WTC11 (cell line): ENCODE data around the gene NQO2. TPM values are rescaled to one million over a fixed set of nuclear protein-coding genes. Genes with fewer than 3 reads are reported as not detected.
"Not testable (repeated sequence)": the region's sequence is repeated elsewhere in the genome, so short reads cannot be mapped to it uniquely, and the experiment has no call there.

Experiments
- ATAC-seq: fragments of 200-7000 bp; cut with Tn5 transposase; 2 replicates; pipeline ENCODE4 v1.10.0; 2021; ENCODE audit warnings: mild to moderate bottlenecking, moderate library complexity
- CTCF ChIA-PET: fragments of 300-600 bp; sonication (Branson Sonifier 250); formaldehyde crosslinking; loops from one replicate; lab custom pipeline; 2021; ENCODE audit warnings: antibody characterized with exemption; lab: Charles Lee
- POLR2A ChIA-PET: fragments of 350-600 bp; sonication (Branson Sonifier 250); formaldehyde crosslinking; loops from one replicate; lab custom pipeline; 2021; ENCODE audit warnings: antibody characterized with exemption; lab: Charles Lee
- DNase-seq: peaks from one replicate; pipeline ENCODE4 v3.0.0; 2021; ENCODE audit warnings: low spot score
- H3K27ac Mint-ChIP-seq: 2 replicates; pipeline ENCODE4 v1.8.0; 2021; ENCODE audit warnings: mixed read lengths
- H3K27me3 Mint-ChIP-seq: 2 replicates; pipeline ENCODE4 v1.8.0; 2021; ENCODE audit warnings: low read depth, mild to moderate bottlenecking, moderate library complexity, mixed read lengths
- H3K36me3 Mint-ChIP-seq: 2 replicates; pipeline ENCODE4 v1.8.0; 2021; ENCODE audit warnings: mixed read lengths
- H3K4me1 Mint-ChIP-seq: 2 replicates; pipeline ENCODE4 v1.8.0; 2022; ENCODE audit warnings: mixed read lengths
- H3K4me3 Mint-ChIP-seq: 2 replicates; pipeline ENCODE4 v1.8.0; 2021; ENCODE audit warnings: mild to moderate bottlenecking, moderate library complexity, mixed read lengths
- H3K9me3 Mint-ChIP-seq: 2 replicates; pipeline ENCODE4 v1.8.0; 2021; ENCODE audit warnings: mixed read lengths
- CBFB ChIP-seq: sonication (generic); formaldehyde crosslinking; IDR thresholded peaks from 2 replicates; pipeline ENCODE4 v1.8.1; 2022; ENCODE audit warnings: mild to moderate bottlenecking, low read depth, missing genetic modification reagents
- CREB1 ChIP-seq: sonication (generic); formaldehyde crosslinking; IDR thresholded peaks from 2 replicates; pipeline ENCODE4 v1.8.0; 2023; ENCODE audit warnings: mild to moderate bottlenecking, missing genetic modification reagents
- FOXK1 ChIP-seq: sonication (generic); formaldehyde crosslinking; IDR thresholded peaks from 2 replicates; pipeline ENCODE4 v1.8.0; 2022; ENCODE audit warnings: mild to moderate bottlenecking, moderate library complexity, missing genetic modification reagents
- JUN ChIP-seq: sonication (generic); formaldehyde crosslinking; IDR thresholded peaks from 2 replicates; pipeline ENCODE4 v1.8.0; 2023; ENCODE audit warnings: mild to moderate bottlenecking, missing genetic modification reagents
- MAX ChIP-seq: sonication (generic); formaldehyde crosslinking; IDR thresholded peaks from 2 replicates; pipeline ENCODE4 v1.8.0; 2022; ENCODE audit warnings: mild to moderate bottlenecking, missing genetic modification reagents
- NFYB ChIP-seq: sonication (generic); formaldehyde crosslinking; conservative IDR thresholded peaks from 2 replicates; pipeline ENCODE4 v1.8.0; 2022; ENCODE audit warnings: low read depth, missing genetic modification reagents
- OVOL2 ChIP-seq: fragments of 250-450 bp; sonication (Bioruptor Pico); IDR thresholded peaks from 2 replicates; pipeline ENCODE4 v1.9.0; 2021; ENCODE audit warnings: mild to moderate bottlenecking, borderline replicate concordance
- RORB ChIP-seq: fragments of 250-450 bp; sonication (Bioruptor Pico); IDR thresholded peaks from 2 replicates; pipeline ENCODE4 v1.9.0; 2021; ENCODE audit warnings: mild to moderate bottlenecking
- TEAD4 ChIP-seq: sonication (generic); formaldehyde crosslinking; IDR thresholded peaks from 2 replicates; pipeline ENCODE4 v1.8.0; 2022; ENCODE audit warnings: mild to moderate bottlenecking, missing genetic modification reagents
- ZNF219 ChIP-seq: sonication (generic); formaldehyde crosslinking; IDR thresholded peaks from 2 replicates; pipeline ENCODE4 v1.8.0; 2023; ENCODE audit warnings: missing genetic modification reagents, mild to moderate bottlenecking, borderline replicate concordance
- ZNF281 ChIP-seq: sonication (generic); formaldehyde crosslinking; IDR thresholded peaks from 2 replicates; pipeline ENCODE4 v1.8.0; 2023; ENCODE audit warnings: mild to moderate bottlenecking, missing genetic modification reagents
- ZSCAN18 ChIP-seq: fragments of 250-450 bp; sonication (Bioruptor Pico); IDR thresholded peaks from 2 replicates; pipeline ENCODE4 v2.1.2; 2022; ENCODE audit warnings: mild to moderate bottlenecking, moderate library complexity
- total RNA-seq: library from RNA; stranded (reverse); gene quantifications from 3 replicates; pipeline ENCODE4 v1.2.3, GENCODE V29; 2021
- TF ChIP-seq, protein P1 (sequence below): sonication (generic); formaldehyde crosslinking; conservative IDR thresholded peaks from 2 replicates; pipeline ENCODE4 v1.8.1; 2023; ENCODE audit warnings: mild to moderate bottlenecking, low read depth, missing genetic modification reagents, moderate library complexity
- TF ChIP-seq, protein P2 (sequence below): sonication (generic); formaldehyde crosslinking; IDR thresholded peaks from 2 replicates; pipeline ENCODE4 v1.8.1; 2023; ENCODE audit warnings: mild to moderate bottlenecking, missing genetic modification reagents
- TF ChIP-seq, protein P3 (sequence below): fragments of 250-450 bp; sonication (Bioruptor Pico); IDR thresholded peaks from 2 replicates; pipeline ENCODE4 v1.9.0; 2021; ENCODE audit warnings: mild to moderate bottlenecking
- TF ChIP-seq, protein P4 (sequence below): sonication (generic); formaldehyde crosslinking; IDR thresholded peaks from 2 replicates; pipeline ENCODE4 v1.8.0; 2022; ENCODE audit warnings: missing genetic modification reagents

NQO2 gene
- total RNA-seq, 1 experiment from 2014 or later = 119 TPM

GRCh38 chr6:3026791-3027626 lies 27.3 kb downstream of the NQO2 start (continued):
- TF ChIP-seq, protein P1, sequence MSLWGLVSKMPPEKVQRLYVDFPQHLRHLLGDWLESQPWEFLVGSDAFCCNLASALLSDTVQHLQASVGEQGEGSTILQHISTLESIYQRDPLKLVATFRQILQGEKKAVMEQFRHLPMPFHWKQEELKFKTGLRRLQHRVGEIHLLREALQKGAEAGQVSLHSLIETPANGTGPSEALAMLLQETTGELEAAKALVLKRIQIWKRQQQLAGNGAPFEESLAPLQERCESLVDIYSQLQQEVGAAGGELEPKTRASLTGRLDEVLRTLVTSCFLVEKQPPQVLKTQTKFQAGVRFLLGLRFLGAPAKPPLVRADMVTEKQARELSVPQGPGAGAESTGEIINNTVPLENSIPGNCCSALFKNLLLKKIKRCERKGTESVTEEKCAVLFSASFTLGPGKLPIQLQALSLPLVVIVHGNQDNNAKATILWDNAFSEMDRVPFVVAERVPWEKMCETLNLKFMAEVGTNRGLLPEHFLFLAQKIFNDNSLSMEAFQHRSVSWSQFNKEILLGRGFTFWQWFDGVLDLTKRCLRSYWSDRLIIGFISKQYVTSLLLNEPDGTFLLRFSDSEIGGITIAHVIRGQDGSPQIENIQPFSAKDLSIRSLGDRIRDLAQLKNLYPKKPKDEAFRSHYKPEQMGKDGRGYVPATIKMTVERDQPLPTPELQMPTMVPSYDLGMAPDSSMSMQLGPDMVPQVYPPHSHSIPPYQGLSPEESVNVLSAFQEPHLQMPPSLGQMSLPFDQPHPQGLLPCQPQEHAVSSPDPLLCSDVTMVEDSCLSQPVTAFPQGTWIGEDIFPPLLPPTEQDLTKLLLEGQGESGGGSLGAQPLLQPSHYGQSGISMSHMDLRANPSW (CRISPR knock-in tag) = no peak
- TF ChIP-seq RORB (CRISPR knock-in tag) (no peak), CREB1 (CRISPR knock-in tag) (no peak), CBFB (CRISPR knock-in tag) (no peak), ZNF219 (no peak)
- TF ChIP-seq, protein P2, sequence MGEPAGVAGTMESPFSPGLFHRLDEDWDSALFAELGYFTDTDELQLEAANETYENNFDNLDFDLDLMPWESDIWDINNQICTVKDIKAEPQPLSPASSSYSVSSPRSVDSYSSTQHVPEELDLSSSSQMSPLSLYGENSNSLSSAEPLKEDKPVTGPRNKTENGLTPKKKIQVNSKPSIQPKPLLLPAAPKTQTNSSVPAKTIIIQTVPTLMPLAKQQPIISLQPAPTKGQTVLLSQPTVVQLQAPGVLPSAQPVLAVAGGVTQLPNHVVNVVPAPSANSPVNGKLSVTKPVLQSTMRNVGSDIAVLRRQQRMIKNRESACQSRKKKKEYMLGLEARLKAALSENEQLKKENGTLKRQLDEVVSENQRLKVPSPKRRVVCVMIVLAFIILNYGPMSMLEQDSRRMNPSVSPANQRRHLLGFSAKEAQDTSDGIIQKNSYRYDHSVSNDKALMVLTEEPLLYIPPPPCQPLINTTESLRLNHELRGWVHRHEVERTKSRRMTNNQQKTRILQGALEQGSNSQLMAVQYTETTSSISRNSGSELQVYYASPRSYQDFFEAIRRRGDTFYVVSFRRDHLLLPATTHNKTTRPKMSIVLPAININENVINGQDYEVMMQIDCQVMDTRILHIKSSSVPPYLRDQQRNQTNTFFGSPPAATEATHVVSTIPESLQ = no peak
- TF ChIP-seq, protein P3, sequence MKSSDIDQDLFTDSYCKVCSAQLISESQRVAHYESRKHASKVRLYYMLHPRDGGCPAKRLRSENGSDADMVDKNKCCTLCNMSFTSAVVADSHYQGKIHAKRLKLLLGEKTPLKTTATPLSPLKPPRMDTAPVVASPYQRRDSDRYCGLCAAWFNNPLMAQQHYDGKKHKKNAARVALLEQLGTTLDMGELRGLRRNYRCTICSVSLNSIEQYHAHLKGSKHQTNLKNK (CRISPR knock-in tag) = no peak

- not testable (repeated sequence) for H3K27me3 Mint-ChIP-seq, H3K4me3 Mint-ChIP-seq, ATAC-seq, H3K27ac Mint-ChIP-seq, DNase-seq
- H3K36me3 Mint-ChIP-seq = peaks cover 17% of the 10 kb centered on the region
- H3K9me3 Mint-ChIP-seq = peaks cover 15% of the 10 kb centered on the region
- TF ChIP-seq NFYB (CRISPR knock-in tag) = peak; percentile 62; the same call in 1 of the 2 replicates
- ChIA-PET CTCF (interaction anchor here (2.6 kb wide), 1 partner anchor 27 kb away, joined by 10 read pairs; no protein-coding TSS in a partner anchor), POLR2A (interaction anchor here (0.6 to 0.8 kb wide), 2 partner anchors 12 to 25 kb away, joined by 3 to 4 read pairs; no protein-coding TSS in a partner anchor)
- H3K4me1 Mint-ChIP-seq = peaks cover 51% of the 10 kb centered on the region
Observed at GRCh38 chr6:3028156-3028555, 28.5 kb downstream of the NQO2 start.

GRCh38 chr6:3031857-3032640 lies 32.4 kb downstream of the NQO2 start:
- Mint-ChIP-seq H3K9me3 (peaks cover 21% of the 10 kb centered on the region), H3K4me3 (no peak overlapping the region), H3K27ac (no peak overlapping the region), H3K27me3 (peaks cover 2% of the 10 kb centered on the region; the same call in 1 of the 2 replicates), H3K36me3 (peaks cover 5% of the 10 kb centered on the region), H3K4me1 (peaks cover 23% of the 10 kb centered on the region)
- POLR2A ChIA-PET = no interaction called here
- CTCF ChIA-PET = interaction anchor here (1.4 kb wide), 1 partner anchor 22 kb away, joined by 4 read pairs; no protein-coding TSS in a partner anchor
- no peak for DNase-seq
- ATAC-seq = peak; percentile 81
- no peak for TF ChIP-seq TEAD4 (CRISPR knock-in tag)
- no peak for TF ChIP-seq ZSCAN18 (CRISPR knock-in tag)
- TF ChIP-seq MAX (CRISPR knock-in tag) = no peak
- TF ChIP-seq JUN (CRISPR knock-in tag) = no peak
- no peak for TF ChIP-seq ZNF281 (CRISPR knock-in tag)
- no peak for TF ChIP-seq OVOL2
- TF ChIP-seq, protein P4, sequence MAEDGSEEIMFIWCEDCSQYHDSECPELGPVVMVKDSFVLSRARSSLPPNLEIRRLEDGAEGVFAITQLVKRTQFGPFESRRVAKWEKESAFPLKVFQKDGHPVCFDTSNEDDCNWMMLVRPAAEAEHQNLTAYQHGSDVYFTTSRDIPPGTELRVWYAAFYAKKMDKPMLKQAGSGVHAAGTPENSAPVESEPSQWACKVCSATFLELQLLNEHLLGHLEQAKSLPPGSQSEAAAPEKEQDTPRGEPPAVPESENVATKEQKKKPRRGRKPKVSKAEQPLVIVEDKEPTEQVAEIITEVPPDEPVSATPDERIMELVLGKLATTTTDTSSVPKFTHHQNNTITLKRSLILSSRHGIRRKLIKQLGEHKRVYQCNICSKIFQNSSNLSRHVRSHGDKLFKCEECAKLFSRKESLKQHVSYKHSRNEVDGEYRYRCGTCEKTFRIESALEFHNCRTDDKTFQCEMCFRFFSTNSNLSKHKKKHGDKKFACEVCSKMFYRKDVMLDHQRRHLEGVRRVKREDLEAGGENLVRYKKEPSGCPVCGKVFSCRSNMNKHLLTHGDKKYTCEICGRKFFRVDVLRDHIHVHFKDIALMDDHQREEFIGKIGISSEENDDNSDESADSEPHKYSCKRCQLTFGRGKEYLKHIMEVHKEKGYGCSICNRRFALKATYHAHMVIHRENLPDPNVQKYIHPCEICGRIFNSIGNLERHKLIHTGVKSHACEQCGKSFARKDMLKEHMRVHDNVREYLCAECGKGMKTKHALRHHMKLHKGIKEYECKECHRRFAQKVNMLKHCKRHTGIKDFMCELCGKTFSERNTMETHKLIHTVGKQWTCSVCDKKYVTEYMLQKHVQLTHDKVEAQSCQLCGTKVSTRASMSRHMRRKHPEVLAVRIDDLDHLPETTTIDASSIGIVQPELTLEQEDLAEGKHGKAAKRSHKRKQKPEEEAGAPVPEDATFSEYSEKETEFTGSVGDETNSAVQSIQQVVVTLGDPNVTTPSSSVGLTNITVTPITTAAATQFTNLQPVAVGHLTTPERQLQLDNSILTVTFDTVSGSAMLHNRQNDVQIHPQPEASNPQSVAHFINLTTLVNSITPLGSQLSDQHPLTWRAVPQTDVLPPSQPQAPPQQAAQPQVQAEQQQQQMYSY (CRISPR knock-in tag) = no peak
- TF ChIP-seq FOXK1 (CRISPR knock-in tag) = no peak
